NCI-H82 (cell line): ENCODE results near the gene POLE4.

ENCODE experiments used
- DNase-seq: peaks from one replicate; lab custom pipeline; 2025; lab: John Stamatoyannopoulos, UW

Gene POLE4

GRCh38 chr2:74939919-74940812 is 18.3 kb upstream of the POLE4 start:
- no peak for DNase-seq

GRCh38 chr2:74941284-74941683 is 17.2 kb upstream of the POLE4 start:
- no peak for DNase-seq

GRCh38 chr2:74942263-74942662 is 16.2 kb upstream of the POLE4 start:
- DNase-seq: no peak

GRCh38 chr2:74944987-74945787 is 13.3 kb upstream of the POLE4 start:
- no peak for DNase-seq

DNA sequence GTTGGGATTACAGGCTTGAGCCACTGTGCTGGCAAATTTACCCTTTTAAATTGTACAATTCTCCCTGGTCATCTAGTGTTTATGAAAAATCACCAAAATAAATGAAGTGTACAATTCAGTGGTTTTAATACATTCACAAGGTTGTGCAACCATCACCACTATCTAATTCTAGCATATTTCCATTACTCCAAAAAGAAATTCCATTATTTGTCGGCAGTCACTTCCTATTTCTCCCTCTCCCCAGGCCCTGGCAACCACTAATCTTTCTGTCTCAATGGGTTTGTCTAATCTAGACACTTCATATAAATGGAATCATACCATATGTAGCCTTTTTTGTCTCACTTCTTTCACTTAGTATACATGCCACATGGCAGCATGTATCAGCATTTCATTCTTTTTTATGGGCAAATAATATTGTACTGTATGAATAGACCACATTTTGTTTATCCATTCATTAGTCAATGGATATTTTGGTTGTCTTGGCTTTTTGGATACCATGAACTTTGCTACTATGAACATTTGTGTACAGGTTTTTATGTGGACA is 12.6 kb upstream of the POLE4 start:
- no peak for DNase-seq

DNA sequence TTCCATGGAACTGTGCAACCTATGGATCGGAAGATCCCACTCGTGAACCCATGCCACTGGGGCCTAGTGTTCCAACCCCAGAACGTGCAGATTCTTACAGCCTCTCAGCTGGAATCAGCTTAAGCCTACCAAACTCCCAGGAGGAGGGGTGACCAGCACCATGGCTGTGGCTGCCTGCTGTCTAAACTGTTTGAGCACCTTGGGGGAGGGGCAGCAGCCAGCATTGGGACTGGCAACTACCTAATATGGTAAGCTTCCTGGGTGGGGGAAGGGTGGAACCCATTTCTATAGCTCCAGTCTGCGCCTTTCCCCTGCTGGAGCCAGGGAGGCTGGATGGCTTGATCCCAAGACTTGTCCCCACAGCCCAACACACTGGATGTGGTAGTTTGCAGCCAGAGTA is 10.7 kb upstream of the POLE4 start:
- DNase-seq: peak; percentile 76

DNA sequence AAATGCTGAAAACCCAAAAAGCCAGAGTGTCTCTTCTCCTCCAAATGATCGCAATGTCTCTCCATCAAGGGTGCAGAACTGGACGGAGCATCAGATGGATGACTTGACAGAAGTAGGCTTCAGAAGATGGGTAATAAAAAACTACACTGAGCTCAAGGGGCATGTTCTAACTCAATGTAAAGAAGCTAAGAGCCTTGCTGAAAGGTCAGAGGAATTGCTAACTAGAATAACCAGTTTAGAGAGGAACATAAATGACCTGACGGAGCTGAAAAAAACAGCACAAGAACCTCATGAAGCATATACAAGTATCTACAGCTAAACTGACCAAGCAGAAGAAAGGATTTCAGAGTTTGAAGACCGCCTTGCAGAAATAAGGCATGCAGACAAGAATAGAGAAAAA is 9.7 kb upstream of the POLE4 start:
- DNase-seq: no peak

DNA sequence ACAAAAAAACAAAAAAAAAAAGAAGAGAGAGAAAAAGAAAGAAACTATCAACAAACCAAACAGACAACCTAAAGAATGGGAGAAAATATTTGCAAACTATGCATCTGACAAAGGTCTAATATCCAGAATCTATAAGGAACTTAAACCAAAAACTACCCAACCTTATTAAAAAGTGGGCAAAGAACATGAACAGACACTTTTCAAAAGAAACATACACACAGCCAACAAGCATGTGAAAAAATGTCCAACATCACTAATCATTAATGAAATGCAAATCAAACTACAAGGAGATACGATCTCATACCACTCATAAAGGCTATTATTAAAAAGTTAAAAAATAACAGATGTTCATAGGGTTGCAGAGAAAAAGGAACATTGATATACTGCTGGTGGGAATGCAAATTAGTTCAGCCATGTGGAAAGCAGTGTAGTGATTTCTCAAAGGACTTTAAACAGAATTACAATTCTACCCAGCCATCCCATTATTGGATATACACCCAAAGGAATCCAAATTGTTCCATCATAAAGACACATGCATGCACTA is 7.2 kb upstream of the POLE4 start:
- DNase-seq: no peak

DNA sequence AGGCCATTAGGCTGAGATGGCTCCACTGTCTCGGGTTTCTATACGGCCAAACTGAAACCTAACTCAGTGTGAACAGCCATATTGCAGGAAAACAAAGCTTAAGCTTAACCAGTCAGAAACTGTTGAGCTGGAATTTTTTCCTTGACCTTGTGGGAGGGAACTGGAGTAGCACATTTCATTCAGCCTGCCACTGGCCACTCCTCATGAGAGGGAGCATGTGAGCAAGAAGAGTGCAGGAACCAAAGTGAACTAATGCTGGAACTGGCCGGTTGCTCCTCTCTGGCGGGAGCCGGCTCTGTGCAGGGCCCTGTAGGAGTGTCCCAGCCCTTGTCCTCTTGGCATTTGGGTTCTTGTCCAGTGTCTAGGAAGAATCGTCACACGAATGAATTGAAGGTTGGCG is 5.9 kb upstream of the POLE4 start:
- DNase-seq: no peak

DNA sequence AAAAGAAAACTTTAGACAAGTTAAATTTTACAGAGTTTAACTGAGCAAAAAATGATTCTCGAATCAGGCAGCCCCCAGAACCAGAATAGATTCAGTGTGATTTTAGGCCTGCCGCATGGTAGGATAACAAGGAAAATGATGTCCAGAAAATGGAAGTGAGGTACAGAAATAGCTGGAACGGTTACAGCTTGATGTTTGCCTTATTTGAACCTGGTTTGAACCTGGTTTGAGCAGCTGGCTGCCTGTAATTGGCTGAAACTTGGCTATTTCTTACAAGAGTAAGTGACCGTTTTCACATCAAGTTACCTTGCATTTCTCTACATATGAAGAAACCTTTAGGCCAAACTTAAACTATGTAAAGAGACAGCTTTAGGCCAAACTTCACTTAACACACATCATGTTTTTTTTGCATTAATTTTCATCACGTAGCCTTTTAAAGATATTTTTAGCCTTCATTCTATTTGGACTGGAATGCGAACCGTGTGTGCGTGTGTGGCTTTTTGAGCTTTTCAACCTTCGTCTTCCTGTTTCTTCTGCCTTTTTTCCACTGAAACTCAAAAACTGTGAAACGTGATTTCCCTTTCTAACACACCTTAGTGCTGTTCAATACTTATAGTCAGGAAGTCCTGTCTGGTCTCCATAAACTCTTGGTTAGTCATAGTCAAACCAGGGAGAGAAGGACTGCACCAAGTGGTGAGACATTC is 4.5 kb upstream of the POLE4 start:
- DNase-seq: no peak

GRCh38 chr2:74954500-74954874 is 4.0 kb upstream of the POLE4 start:
- DNase-seq: no peak

DNA sequence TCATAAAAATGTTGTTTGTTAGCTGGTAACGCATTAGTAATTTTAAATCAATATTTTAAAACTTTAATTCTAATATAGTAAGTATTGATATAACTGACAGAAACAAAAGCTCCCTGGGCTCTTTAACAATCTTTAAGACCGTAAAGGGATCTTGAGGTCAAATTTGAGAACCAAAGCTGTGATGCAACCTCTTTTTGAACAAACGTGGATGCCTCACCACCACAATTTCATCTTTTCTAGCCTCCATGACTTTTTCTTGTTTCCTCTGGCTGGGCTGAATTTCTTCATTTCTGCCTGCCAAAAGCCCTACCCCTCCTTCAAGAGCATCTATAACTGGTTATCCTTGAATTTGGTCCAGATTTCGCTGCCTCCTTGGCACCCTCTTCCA is 563 bp upstream of the POLE4 start:
- no peak for DNase-seq

DNA sequence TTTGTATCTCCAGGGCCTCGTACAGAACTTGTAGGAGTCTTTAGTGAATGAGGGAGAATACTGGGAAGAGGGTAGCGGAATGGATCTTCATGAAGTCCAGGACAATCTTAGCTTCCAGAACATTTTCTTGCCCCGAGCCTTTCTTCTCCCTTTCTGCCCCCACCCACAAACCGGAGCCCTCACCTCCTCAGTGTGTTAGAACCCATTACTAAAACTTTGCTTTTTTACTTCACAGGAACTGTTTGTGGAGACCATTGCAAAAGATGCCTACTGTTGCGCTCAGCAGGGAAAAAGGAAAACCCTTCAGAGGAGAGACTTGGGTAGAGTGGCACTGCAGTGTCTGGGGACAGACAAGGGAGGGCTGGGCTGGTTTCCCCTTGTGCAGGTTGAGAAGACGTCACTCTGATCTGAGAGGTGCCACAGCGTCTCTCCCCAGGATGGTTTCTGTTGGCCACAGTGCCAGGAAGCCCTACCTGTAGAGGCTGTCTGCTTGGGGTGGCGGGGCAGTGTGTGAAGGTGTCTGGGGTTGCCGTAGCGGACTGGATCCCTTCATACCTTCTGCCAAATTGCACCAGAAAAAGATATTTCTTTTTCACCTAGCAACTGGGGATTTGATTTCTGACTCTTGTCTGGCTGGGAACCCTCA is 786 bp downstream of the POLE4 start:
- no peak for DNase-seq

- DNase-seq: no peak
These were observed 8.4 kb downstream of the POLE4 start for GRCh38 chr2:74966887-74967286.

GRCh38 chr2:74975016-74975415 is 16.6 kb downstream of the POLE4 start:
- peak; percentile 94 for DNase-seq

DNA sequence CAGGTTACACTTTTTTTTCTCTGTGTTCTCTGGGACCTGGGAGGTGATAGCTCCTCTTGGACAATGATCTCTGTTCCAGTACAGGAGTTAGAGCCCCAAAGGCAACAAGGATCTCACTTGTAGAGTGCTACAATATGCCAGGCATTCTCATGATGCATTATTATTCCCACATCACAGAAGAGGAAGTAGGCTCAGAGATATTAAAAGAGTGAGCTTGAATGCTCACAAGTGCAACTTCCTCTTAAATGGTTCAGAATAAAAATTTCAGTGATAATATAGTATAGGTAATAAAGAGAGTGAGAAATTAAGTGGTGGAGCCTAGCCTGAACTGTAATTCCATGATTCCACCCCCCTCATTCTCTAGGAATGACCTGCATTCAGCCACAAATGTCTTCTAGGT is 21.4 kb downstream of the POLE4 start:
- DNase-seq: no peak

DNA sequence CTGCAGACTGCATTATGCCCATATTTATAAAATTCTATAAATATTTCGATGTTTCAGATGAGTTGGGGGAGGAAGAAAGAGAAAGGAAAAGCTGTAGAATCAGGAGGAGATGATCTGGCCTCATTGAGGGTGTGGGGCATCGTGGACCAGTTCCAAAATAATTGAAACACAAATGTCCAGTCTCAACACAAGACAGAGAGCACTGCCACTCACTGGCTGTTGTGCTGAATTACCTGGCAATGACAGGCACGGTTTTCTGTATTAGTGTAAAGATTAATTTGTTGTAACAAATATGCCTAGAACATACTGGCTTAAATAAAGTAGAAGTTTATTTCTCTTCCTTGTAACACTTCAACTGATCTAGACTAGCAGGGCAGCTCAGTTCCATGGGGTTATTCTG is 24.1 kb downstream of the POLE4 start:
- peak; percentile 12 for DNase-seq

DNA sequence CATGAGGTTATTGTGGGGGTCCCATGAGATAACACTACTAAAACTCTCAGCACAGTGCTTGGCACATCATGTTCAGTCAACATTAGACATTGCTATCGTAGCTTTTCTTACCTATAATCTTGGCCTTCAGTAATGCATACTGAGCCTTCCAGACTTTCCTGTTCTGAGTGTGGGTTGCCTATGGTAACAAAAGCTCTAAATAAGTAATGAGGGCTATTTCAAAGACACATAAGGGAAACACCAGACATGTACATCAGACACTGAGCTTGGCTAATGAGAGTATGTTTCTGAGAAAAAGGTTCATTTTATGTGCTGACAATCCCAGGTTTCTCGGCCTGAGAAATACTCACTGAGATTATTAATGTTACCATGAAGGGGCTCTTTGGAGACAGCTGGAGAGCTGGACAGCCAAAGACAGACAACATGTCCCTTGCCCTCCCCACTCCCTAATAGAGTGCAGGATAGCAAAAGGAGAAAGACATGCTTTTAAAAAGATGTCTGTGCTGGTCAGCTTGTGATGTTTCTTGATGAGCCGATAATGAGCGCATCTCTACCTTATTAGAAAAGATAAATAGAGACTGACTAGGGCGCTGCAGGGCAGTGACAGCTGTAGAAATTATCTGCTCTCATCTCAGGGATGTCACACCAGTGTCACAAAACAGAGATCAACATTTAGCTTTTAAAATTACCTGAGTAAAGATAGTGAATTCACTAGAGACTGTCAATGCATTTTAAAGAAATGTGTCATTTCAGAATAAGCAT is 25.4 kb downstream of the POLE4 start:
- DNase-seq: no peak

- no peak for DNase-seq
These were observed 26.6 kb downstream of the POLE4 start for GRCh38 chr2:74984947-74985637.

- no peak for DNase-seq
These were observed 27.7 kb downstream of the POLE4 start for GRCh38 chr2:74985978-74986609.
